GM21717 (cell line): Measurements from ENCODE around the gene RNF208.

ENCODE experiments used
- ATAC-seq: cut with Tn5 transposase; IDR thresholded peaks from one replicate; pipeline ENCODE4 v1.9.1; 2021; ENCODE audit warnings: mild to moderate bottlenecking, moderate library complexity; ENCODE audit not compliant: unreplicated experiment

RNF208 gene

DNA sequence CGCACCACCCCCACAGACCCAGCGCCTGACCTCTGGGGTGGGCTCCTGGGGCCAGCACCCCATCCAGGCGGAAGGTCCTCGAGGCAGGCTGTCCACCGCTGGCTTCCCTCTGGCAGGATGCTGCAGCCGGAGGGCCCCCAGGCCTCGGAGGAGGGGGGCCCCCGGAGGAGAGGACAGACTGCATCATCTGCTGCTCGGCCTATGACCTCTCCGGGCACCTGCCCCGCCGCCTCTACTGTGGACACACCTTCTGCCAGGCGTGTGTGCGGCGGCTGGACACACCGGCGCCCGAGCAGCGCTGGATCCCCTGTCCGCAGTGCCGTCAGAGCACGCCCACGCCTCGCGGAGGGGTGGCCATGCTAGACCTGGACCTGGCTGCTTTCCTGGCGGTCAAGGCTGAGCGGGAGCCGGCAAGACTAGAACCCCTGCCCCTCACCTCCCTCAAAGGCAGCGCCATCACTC is 6.5 kb upstream of the RNF208 start:
- no peak for ATAC-seq

DNA sequence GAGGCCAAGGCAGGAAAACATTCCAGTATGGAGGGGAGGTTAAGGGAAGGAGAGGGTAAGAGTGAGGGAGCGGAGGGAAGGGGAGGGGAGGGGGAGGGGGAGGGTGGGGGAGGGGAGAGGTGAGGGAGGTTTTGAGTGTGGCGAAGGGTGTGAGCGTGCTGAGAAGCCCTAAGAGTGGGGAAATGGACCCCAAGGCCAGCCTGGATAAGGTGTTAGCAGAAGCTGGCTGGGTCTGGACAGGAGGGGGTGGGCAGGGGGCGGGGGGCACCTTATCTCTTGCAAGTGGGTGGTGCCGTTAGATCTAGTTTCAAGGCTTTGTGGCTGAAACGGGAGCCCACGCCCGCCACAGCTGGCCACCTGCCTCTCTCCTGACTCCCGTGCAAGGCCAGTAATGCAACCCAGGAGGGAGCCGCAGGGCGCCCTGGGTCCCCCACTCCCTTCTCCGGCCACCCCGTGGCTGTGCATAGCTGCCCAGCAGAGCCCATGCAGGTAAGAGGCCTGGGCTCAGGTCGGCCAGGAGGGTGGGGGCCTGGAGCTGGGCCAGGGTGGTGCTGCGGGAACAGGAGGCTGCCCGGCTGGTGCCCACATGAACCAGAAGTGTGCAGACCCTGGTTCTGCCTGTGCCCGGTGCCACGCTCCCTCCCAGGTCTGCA is 5.9 kb upstream of the RNF208 start:
- ATAC-seq: no peak

DNA sequence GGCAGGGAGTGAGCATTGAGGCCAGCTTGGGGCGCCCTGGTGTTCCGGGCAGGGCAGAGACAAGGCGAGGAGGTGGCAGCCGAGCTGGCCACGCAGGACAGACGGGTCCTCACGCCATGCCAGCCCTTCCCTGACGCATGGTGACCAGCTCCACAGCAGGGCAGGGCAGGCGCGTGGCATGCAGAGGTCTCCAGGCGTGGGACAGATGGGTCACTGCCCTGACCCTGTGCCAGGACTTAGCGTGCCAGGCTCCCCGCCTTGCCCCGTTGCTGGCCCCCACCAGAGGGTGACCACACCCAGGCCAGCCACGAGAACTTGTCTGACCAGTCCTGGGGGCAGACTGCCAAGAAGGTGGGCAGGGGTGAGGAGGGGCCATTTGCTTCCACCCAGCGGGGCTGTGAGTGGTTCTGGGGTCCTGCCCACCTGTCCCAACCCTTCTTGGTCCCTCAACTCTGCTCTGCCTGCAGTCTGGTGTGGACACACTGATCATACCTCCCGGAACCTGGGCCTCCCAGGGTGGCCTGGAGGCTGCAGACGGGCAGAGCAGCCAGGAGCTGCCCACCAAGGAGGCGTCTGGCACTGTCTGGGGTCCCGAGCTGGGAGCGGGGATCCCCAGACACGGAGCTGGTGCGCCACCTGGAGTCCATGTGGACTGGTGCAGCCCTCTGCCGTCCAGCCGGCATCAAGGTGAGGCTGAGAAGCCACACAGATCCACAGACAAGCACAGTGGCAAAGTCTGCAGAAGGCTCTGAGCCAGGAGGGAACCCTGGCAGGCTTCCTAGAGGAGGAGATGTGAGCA is 5.2 kb upstream of the RNF208 start, which contains the start of gene RNF224:
TSS of gene RNF224 (plus strand) at position 449 of the 799 bp plus-strand sequence. CDS start 834 bp downstream, outside the sequence.
- ATAC-seq: no peak

DNA sequence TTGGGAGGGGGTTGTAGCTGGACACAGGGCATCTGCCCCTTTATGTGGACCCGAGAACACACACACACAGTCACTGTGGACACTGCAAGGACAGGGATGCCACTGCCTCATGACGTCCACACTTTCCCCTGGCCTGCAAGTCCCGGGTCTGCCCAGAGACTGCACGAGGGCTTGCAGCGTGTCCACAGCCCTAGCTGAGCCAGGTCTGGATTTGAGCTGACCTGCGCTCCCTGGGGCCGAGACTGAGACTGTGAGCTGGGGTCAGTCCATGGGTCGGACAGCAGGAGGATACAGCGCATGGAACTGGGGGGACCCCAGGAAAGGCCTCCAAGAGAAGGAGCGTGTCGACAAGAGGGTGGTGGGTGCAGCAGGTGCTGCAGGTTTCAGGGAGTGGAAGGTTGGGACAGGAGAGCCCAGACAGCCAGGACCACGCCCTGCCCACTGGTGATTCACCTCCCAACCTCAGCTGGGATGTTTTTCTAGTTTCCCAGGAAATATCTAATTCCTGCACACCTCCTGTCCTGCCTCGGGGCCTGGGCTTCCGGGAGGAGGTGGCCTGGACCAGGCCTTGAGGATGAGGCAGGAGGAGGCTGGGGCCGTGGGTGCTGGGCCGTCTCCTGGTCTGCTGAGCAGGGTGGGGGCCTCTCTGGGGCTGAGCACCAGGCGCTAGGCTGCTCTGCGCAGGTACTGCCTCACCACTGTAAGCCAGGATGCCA is 4.5 kb upstream of the RNF208 start:
- no peak for ATAC-seq

DNA sequence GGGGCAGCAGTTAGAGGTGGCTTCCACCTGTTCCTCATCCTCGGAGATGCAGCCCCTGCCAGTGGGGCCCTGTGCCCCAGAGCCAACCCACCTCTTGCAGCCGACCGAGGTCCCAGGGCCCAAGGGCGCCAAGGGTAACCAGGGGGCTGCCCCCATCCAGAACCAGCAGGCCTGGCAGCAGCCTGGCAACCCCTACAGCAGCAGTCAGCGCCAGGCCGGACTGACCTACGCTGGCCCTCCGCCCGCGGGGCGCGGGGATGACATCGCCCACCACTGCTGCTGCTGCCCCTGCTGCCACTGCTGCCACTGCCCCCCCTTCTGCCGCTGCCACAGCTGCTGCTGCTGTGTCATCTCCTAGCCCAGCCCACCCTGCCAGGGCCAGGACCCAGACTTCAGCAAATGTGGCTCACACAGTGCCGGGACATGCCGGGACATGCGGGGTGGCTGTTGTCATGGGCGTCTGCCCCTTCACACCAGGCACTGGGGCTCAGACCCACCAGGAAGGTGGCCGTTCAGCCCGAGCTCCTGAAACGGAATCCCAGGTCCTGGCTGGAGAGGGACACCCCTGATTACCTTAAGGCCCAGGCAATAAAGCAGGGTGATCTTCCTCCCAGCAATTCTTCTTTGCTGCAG is 3.8 kb upstream of the RNF208 start:
- ATAC-seq: no peak

DNA sequence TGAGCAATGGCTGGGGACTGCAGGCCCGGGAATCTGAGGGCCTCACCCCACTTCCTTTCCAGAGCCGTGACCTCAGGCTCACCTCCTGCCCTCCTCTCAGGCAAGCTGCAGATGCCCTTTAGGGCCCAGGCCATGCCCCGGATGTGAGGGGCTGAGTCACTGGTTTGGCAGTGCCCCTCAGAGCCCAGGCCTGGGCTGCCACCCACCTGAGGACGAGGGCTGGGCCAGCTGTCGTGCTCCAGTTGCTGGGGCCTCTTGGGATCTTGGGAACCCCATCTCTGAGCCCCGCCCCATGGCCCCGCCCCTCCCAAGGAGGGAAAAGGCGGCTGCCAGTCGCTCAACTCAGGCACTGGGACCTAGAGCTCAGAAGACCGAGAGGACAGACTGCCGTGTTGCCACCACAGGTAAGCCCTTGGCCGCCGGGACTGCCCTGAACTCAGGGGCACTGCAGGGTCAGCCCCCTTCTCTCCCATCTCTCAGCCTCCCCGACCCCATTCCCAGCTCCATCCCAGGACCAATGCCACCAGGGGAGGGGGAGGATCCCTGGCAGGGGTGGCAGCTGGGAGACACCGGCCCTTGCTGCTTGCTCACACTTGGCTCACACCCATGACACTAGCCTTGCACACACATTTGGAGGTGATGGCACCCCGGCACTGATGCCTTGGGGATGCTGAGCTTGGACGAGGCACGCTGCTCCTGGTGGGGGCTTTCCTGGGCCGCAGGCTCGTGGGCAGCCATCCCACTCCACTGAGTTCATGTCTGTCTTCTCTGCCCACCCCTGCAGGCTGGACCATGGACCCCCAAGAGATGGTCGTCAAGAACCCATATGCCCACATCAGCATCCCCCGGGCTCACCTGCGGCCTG is 3.0 kb upstream of the RNF208 start, which contains the start of gene CYSRT1:
TSS of gene CYSRT1 (plus strand) at position 345 of the 865 bp plus-strand sequence. CDS start at position 793, 448 bp downstream.
- ATAC-seq: no peak

DNA sequence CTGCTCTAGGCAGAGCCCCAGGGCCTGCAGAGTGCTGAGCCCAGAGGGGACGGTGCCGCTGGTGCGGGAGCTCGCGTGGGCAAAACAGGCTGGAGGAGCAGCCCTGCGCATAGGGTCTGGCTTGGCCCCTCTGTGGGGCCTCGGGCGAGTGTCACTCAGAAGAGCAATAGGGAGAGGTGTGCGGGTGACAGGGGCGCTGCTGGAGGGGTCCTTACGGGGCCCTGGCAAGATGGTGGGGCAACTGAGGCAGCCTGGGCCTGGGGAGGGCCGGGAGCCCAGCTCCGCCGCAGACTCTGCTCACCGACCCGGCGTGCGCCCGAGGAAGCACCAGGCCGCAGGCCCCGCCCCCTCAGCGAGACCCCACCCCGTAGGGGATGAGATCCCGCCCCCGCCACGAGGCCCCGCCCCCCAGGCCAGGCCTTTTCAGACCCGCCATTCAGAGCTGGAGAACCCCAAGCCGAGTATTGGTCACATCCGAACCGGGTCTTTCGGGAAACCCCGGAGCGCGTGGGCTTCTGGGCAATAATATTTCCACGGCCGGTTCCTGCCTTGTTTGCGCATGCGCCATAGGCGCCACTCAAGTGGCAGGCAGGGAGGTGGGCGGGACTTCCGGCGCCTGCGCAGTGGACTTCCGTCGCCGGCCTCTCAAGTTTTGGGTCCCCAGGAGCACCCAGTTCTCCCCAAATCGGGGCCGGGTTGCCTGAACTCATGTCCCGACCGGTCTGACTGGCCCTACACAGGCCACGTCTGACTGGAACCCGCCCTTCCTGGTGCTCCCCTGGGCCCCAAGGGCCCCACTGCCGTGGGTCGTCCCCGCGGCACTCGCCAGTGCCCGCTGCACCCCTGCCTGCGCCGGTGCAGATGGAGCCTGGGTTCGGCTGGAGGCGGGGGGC is 1.3 kb upstream of the RNF208 start:
- peak; percentile 48 for ATAC-seq

DNA sequence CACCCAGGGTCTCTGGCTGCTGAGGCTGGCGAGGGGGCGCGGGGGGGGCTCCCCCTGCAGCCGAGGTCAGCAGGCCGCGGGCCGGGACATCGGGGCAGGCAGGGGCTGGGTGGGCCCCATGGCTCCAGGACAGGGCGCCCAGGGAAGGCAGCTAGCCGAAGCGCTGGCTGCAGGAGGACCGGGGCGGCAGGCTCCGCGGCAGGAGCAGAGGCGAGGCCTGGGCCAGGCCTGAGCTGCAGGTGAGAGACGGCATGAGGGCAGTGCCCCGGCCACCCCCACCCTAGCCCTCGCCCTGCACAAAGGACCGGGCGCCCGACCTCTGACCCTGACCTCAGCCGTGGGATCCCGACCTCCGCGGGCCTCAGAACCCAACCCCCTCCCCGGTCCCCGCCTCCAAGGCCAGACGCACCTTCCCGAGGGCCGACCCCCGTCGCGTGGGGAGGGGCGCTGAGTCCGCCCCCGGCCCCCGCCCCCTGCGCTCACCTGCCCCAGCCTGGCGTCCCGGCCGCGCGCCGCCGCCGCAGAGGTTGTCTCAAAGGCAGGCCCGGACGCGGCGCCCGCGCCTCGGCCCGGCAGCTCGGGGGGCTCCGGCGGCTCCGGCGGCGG is 431 bp downstream of the RNF208 start:
- no peak for ATAC-seq

DNA sequence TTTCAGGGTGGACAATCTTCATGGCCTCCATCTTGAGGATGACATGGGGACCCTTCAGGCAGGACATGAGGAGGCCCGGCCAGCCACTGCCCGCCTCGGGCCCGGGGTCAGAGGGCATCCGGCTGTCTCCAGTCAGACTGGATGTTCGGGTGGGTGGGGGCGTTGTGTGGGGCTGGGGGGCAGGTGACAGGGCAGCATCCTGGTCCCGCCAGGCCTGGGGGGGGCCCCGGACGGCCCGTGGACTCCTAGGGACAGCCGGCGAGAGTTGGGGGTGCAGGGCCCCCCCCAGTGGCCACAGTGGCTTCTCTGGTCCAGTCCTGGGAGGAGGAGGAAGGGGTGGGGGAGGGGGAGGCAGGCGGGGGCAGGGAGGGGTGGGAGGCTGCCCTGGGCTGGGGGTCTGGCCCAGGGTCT is 940 bp downstream of the RNF208 start:
- no peak for ATAC-seq

DNA sequence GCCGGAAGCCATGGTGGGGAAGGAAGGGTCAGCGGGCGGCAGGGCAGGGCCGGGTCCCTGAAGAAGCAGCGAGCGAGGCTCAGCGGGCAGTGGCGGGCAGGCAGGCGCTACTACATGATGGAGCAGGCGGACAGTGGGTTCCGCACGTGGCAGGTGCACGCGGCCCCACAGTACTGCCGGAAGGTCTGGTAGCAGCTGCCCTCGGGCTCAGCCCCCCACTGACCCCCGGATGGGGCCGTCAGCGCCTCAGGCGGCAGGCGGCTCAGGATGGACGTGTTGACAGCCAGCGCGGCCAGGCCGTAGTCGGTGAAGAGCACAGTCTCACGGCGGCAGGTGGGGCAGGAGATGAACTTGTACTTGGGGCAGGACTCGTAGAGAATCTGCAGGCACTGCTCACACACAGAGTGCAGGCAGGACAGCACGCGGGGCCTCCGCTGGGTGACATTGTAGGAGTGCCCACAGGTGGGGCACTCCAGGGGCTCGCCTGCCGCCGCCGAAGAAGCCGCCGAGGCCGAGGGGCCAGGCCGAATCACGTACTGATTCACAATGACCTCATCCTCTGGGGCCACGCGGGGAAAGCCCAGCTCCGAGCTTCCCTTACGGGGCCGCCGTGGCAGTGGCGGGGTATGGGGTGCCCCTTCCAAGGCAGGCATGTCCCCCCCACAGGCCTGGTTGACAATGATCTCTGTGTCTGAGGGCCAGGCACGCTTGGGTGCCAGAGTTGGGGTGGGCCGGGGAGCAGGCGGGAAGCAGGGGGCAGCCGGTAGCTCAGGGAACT is 1.5 kb downstream of the RNF208 start:
- no peak for ATAC-seq

DNA sequence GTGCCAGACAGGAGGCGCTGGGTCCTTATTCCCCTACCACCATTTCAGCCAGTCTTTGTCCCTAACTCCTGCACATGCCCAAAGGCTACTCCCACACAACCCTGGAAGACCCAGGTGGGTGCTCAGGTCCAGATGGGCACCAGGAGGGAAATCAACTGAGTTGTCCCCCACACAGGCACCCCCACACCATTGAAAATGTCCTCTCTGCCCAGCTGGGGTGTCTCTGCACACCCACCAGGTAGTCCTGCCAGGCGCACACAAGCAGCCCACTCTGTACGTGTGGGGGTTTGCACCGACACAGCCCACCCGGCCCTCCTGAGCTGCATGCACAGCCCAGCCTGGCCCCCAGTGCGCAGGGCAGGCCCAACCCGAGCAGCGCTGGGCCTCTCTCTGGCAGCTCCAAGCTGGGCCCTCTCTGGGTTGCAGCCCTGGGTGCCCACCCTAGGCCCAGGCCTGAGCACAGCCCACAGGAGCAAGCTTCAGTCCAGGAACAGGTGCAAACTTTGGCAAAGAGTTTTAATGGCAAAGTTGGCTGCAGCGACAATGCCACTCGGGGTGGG is 2.2 kb downstream of the RNF208 start:
- no peak for ATAC-seq

DNA sequence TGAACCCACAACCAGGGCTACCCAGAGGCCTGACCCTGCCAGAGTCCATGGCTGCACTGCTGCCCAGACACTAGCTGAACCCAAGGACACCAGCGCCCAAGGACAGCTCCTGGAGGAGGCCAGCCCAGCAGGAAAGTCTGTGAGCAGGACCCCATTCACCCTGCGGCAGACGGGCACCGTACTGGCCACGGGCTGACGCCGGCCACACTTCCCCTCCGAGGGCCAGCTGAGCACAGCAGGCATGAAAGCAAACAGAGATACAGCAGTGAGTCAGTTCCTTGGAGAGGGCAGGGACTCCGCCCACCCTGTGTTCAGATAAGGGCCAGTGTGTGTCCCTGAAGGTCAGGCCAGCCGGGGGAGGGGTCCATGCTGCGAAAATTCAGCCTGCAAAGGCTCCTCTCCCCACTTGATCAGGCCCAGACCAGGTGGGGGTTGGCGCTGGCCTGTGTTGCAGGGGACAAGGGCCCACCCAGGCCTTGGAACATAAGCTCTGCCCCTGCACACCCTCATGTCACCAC is 3.2 kb downstream of the RNF208 start:
- no peak for ATAC-seq

DNA sequence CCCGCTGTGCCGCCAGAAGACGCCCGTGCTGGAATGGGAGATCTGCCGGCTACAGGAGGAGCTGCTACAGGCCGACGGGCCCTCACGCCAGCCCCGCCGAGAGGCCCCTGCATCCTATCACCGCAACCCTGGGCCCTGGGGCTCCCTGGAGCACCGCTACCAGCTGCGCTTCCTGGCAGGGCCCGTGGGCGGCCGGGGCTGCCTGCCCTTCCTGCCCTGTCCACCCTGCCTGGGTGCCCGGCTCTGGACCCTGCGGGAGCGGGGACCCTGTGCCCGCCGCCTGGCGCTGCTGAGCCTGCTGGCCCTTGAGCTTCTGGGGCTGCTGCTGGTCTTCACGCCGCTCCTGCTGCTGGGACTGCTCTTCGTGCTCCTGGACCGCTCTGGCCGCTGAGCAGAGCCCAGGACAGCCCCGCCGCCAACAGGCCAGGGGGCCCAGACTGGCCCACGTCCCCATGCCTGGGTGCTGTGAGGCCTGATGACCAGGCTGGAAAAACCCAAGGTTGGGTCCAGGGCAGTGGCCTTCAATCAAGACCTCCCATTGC is 3.8 kb downstream of the RNF208 start:
- no peak for ATAC-seq

DNA sequence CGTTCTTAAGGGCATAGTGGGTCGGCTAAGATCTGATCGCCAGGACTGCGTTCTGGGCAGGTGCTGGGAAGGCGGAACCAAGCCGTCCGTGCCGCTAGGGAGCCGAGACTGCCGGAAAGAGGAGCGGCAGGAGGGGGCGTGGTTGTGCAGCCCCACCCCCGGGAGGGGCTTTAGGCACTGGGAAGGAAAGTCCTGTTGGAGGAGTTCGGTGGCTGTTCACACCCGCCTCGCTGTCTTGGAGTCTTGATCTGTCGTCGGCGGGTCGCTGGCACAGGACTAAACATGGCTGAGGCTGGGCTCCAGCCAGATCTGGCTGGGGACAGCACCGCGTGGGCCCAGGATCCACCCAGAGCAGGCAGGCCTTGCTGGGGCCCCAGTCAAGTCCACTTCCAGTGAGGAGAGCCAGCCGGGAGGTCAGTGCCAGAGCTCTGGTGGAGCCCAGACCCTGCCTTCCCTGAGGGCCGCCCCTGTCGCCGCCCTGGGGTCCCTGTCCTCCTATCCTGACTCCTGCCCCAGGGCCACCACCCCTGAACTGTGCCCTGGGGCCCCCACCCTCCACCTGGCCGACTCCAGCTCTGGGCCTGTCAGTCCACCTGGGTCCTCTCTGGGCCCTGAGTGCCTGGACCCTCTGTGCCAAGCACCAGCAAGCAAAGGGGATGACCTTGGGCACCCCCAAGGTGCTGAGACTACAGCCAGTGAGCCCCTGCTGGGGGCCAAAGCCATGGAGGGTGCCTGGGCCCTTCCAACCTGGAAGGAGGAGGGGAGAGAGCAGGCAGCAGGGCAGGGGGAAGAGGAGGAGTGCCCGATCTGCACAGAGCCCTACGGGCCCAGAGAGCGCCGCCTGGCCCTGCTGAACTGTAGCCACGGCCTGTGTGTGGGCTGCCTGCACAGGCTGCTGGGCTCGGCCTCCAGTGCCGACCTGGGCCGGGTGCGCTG is 4.5 kb downstream of the RNF208 start:
- no peak for ATAC-seq

DNA sequence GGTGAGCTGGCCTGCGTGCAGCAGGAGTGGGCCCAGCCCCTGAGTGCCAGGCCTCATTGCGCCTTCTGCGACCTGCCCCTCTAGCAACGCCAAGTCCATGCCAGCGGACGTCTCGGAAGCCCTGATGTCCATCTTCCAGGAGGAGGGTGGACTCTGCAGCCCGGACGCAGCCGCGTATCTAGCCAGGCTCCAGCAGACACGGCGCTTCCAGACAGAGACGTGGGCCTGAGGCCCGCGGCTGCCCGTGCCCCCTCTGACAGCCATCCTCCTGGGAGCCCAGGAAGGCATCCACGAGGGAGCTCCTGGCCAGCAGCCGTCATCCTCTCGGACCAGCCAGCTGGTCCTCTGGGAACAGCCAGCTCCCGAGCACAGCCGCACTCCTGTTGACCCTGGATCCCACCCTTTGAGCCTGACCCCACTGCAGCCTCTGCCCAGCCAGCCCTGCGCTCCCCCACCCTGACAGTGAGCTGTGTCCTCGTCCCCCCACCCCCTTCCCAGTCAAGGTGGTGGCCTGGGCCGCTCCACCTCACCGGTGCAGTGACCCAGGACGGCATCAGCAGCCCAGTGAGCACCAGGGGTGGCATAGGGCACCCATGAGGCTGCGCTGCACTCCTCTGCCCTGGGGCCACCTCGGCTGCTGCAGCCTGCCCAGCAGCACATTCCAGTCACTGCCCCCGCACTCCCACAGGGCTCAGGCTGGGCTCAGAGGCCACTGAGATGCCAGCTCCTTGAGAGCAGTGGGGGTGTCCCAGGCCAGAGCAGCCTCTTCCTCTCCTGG is 5.7 kb downstream of the RNF208 start:
- no peak for ATAC-seq
